ENCODE data around the gene SRSF6. TPM values are rescaled to one million over a fixed set of nuclear protein-coding genes. Genes with fewer than 3 reads are reported as not detected.

SRSF6 gene
- polyA plus RNA-seq, 1 donor from 2014 or later = 225 TPM

DNA sequence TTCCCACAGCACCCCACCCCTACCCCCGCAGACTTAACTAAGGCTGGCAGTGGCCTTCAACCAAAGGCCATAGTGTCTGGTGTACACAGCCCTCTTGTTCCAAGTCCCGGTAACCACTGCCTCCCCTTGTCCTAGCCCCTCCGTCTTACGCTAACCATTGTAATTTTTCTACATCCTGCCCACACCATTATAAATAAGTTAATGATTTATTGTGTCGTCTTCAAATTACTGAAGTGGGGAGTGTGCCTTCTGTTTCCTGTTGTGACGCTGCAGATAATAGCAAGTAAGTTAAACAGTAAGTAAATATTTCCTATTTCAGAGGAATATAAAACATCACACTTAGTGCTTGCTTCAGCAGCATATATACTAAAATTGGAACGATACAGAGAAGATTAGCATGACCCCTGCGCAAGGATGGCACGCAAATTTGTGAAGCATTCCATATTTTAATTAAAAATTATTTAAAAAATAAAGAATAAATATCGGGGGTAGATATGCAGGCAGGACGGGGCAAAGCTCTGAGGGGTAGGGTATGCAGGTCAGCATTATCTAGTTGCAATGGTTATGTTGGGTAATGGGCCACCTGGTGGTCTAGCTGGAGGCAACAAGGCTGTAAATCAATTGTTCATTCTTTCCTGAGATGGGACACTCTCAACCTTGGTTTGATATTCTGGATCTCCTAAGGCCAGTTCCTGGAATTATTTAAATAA, 15.1 kb downstream of the SRSF6 start:
- H3K36me3 ChIP-seq (ENCODE audit: insufficient read depth, low read length) = no peaks in the 10 kb centered on the region
- no peak overlapping the region for H3K4me2 ChIP-seq (ENCODE audit: low read length)
- no peak overlapping the region for H3K4me3 ChIP-seq (ENCODE audit: low read length)
- no peak overlapping the region for H2AFZ ChIP-seq (ENCODE audit: low read depth, low read length)
- H3K9ac ChIP-seq (ENCODE audit: low read length) = no peak overlapping the region
- no peaks in the 10 kb centered on the region for H3K9me2 ChIP-seq (ENCODE audit: insufficient read depth, low read length)
- H3K27ac ChIP-seq (ENCODE audit: low read length) = no peak overlapping the region
- H3K27me3 ChIP-seq (ENCODE audit: insufficient read depth, low read depth, low read length) = no peaks in the 10 kb centered on the region
- no peaks in the 10 kb centered on the region for H3K79me2 ChIP-seq (replicated peaks; ENCODE audit: insufficient read depth, low read length)
- H3K9me3 ChIP-seq (ENCODE audit: low read length) = no peaks in the 10 kb centered on the region
- no peaks in the 10 kb centered on the region for H4K20me1 ChIP-seq (ENCODE audit: insufficient read depth)
- H3F3A ChIP-seq (ENCODE audit: insufficient read depth, low read length, poor library complexity, severe bottlenecking) = no peaks in the 10 kb centered on the region
- TF ChIP-seq, protein P1, sequence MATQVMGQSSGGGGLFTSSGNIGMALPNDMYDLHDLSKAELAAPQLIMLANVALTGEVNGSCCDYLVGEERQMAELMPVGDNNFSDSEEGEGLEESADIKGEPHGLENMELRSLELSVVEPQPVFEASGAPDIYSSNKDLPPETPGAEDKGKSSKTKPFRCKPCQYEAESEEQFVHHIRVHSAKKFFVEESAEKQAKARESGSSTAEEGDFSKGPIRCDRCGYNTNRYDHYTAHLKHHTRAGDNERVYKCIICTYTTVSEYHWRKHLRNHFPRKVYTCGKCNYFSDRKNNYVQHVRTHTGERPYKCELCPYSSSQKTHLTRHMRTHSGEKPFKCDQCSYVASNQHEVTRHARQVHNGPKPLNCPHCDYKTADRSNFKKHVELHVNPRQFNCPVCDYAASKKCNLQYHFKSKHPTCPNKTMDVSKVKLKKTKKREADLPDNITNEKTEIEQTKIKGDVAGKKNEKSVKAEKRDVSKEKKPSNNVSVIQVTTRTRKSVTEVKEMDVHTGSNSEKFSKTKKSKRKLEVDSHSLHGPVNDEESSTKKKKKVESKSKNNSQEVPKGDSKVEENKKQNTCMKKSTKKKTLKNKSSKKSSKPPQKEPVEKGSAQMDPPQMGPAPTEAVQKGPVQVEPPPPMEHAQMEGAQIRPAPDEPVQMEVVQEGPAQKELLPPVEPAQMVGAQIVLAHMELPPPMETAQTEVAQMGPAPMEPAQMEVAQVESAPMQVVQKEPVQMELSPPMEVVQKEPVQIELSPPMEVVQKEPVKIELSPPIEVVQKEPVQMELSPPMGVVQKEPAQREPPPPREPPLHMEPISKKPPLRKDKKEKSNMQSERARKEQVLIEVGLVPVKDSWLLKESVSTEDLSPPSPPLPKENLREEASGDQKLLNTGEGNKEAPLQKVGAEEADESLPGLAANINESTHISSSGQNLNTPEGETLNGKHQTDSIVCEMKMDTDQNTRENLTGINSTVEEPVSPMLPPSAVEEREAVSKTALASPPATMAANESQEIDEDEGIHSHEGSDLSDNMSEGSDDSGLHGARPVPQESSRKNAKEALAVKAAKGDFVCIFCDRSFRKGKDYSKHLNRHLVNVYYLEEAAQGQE (IDR thresholded peaks at IDR 0.05; ENCODE audit: borderline replicate concordance) = no peak
- no peak for TF ChIP-seq EZH2 (IDR thresholded peaks at IDR 0.05; ENCODE audit: borderline replicate concordance, insufficient read depth, low read length, poor library complexity, severe bottlenecking)
- no peak for TF ChIP-seq RAD21 (conservative IDR thresholded peaks at IDR 0.05)
- TF ChIP-seq, protein P2, sequence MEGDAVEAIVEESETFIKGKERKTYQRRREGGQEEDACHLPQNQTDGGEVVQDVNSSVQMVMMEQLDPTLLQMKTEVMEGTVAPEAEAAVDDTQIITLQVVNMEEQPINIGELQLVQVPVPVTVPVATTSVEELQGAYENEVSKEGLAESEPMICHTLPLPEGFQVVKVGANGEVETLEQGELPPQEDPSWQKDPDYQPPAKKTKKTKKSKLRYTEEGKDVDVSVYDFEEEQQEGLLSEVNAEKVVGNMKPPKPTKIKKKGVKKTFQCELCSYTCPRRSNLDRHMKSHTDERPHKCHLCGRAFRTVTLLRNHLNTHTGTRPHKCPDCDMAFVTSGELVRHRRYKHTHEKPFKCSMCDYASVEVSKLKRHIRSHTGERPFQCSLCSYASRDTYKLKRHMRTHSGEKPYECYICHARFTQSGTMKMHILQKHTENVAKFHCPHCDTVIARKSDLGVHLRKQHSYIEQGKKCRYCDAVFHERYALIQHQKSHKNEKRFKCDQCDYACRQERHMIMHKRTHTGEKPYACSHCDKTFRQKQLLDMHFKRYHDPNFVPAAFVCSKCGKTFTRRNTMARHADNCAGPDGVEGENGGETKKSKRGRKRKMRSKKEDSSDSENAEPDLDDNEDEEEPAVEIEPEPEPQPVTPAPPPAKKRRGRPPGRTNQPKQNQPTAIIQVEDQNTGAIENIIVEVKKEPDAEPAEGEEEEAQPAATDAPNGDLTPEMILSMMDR (IDR thresholded peaks at IDR 0.05; ENCODE audit: poor library complexity, severe bottlenecking) = no peak
- TF ChIP-seq EP300 (conservative IDR thresholded peaks at IDR 0.05; ENCODE audit: poor library complexity, severe bottlenecking) = no peak
- TF ChIP-seq MXI1 (conservative IDR thresholded peaks at IDR 0.05; ENCODE audit: poor library complexity, severe bottlenecking) = no peak
- no peak for TF ChIP-seq SMC3 (conservative IDR thresholded peaks at IDR 0.05; ENCODE audit: poor library complexity)
- no peak for TF ChIP-seq TAF1 (IDR thresholded peaks at IDR 0.05; ENCODE audit: low read depth)
- no peak for TF ChIP-seq POLR2AphosphoS5 (IDR thresholded peaks at IDR 0.05)

DNA sequence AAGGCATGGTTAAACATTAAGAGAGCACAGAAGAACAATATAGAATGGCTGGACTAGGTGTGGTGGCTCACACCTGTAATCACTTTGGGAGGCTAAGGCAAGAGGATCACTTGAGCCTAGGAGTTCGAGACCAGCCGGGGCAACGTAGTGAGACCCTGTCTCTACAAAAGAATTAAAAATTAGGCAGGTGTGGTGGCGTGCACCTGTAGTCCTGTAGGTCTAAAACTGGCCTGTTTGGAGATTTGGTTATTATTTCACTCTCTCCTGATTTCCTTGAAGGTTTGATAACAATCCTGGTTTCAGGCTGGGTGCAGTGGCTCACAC, 15.6 kb downstream of the SRSF6 start:
- Histone ChIP-seq H3K27ac (ENCODE audit: low read length) (no peak overlapping the region), H3K4me2 (ENCODE audit: low read length) (no peak overlapping the region), H3K9me2 (ENCODE audit: insufficient read depth, low read length) (no peaks in the 10 kb centered on the region), H2AFZ (ENCODE audit: low read depth, low read length) (no peak overlapping the region), H3K27me3 (ENCODE audit: insufficient read depth, low read depth, low read length) (no peaks in the 10 kb centered on the region), H3K36me3 (ENCODE audit: insufficient read depth, low read length) (no peaks in the 10 kb centered on the region), H3K9ac (ENCODE audit: low read length) (no peak overlapping the region), H4K20me1 (ENCODE audit: insufficient read depth) (no peaks in the 10 kb centered on the region), H3F3A (ENCODE audit: insufficient read depth, low read length, poor library complexity, severe bottlenecking) (no peaks in the 10 kb centered on the region), H3K9me3 (ENCODE audit: low read length) (no peaks in the 10 kb centered on the region), H3K4me3 (ENCODE audit: low read length) (no peak overlapping the region), H3K79me2 (replicated peaks; ENCODE audit: insufficient read depth, low read length) (no peaks in the 10 kb centered on the region)
- no peak for TF ChIP-seq EP300 (conservative IDR thresholded peaks at IDR 0.05; ENCODE audit: poor library complexity, severe bottlenecking)
- TF ChIP-seq SMC3 (conservative IDR thresholded peaks at IDR 0.05; ENCODE audit: poor library complexity) = no peak
- TF ChIP-seq EZH2 (IDR thresholded peaks at IDR 0.05; ENCODE audit: borderline replicate concordance, insufficient read depth, low read length, poor library complexity, severe bottlenecking) = no peak
- TF ChIP-seq, protein P1 (IDR thresholded peaks at IDR 0.05; ENCODE audit: borderline replicate concordance) = no peak
- no peak for TF ChIP-seq RAD21 (conservative IDR thresholded peaks at IDR 0.05)
